GM21737 (cell line): ENCODE measurements around the gene FLT1.

Experiments used
- ATAC-seq: cut with Tn5 transposase; IDR thresholded peaks from one replicate; pipeline ENCODE4 v1.9.1; 2021; ENCODE audit warnings: mild to moderate bottlenecking, moderate library complexity; ENCODE audit not compliant: unreplicated experiment

Gene FLT1

GRCh38 chr13:28434926-28435325 lies 60.0 kb downstream of the FLT1 start:
- ATAC-seq, result no peak

GRCh38 chr13:28432816-28433560 lies 61.9 kb downstream of the FLT1 start:
- no peak for ATAC-seq

- ATAC-seq, result peak; percentile 91
Measured at GRCh38 chr13:28429685-28430290, 65.1 kb downstream of the FLT1 start.

DNA sequence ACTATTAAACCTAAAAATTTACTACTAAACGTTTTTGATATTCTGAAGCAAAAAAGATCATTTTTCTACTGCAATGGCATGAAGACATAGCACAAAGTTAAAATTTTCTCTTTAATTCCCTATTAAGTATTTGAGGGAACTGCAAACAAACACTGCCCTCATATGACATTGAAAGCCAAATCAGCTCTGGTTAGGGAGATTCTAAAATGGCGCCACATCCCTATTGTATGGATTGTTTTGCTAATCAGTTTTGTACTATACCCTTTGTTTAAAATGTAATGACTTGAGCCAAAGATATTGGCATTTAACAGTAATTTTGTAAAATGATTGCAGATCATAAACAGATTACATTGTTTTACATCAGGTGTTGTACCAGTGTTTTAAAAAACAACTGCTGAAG lies 65.8 kb downstream of the FLT1 start:
- ATAC-seq, result no peak

DNA sequence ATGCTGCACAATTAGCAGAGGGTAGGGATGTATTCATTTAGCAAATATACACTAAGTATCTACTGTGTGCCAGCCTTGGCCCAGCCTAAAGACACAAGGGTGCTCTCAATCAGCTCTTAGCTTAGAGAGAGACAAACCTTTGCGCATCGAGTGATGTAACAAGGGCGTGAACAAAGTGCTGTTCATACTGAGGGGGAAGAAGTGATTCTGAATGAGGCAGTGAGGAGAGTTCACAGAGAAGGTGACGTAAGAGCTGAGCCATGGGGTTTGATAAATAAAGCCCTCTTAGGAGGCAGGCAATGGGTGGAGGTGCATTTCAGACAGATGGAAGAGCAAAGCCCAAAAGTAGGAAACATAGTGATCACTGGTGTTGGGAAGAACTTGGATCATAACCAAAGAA lies 68.5 kb downstream of the FLT1 start:
- ATAC-seq, result no peak

- ATAC-seq, result no peak
Measured at GRCh38 chr13:28425793-28426192, 69.1 kb downstream of the FLT1 start.

GRCh38 chr13:28424541-28424940 lies 70.4 kb downstream of the FLT1 start:
- ATAC-seq, result no peak

- ATAC-seq, result peak; percentile 74
Measured at GRCh38 chr13:28423010-28423409, 71.9 kb downstream of the FLT1 start.

DNA sequence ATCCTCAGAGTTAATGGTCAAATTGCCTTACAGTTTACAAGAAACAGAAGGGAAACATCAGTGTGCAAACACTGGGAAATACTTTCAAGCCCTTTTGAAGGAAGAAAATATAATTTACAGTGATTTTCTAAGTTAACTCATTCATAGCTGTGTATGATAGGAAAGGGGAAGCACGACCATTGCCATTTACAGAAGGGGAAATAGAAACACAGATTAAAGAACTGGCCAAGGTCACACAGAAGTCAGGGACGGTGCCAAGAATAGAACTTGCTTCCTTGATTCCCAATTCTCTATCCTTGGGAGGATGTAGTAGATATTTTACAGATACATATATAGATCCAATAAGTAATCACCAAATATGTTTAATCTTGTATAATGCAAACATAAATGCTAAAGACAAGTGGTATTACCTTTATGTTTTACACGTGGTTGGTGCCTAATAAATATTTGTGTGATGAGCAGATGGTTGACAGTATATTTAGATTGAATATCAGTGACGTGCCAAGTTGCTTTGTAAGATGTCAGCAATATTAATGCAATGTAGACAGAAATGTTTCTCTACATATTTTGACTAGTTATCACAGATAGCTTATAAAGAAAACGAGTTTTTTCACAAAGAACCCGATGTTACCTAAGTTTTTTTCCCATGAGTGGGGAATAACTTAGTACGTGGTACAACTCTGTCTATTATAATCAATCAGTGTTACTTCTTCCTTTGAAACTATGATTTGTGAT lies 73.1 kb downstream of the FLT1 start:
- no peak for ATAC-seq

DNA sequence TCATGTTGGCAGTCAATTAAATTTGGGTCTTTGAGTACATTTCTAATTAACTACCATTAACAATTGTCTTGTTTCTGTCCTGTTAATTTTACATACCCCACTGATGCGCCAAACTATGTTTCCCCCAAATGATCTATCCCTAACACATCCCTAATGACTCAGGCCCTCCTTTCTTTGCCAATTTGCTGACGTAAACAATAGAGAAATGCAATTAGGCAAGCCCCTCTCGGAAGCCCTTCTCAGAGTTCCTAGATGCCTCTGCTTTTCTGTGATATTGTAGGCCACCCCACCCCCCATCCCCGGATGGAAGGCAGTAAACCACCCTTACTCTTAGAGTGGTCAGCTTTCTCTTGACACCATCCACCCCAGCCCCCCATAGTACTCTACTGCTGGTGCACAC lies 74.2 kb downstream of the FLT1 start:
- no peak for ATAC-seq

- ATAC-seq, result no peak
Measured at GRCh38 chr13:28415994-28416421, 78.9 kb downstream of the FLT1 start.

- ATAC-seq, result no peak
Measured at GRCh38 chr13:28413999-28414398, 80.9 kb downstream of the FLT1 start.

- no peak for ATAC-seq
Measured at GRCh38 chr13:28412981-28413380, 81.9 kb downstream of the FLT1 start.

DNA sequence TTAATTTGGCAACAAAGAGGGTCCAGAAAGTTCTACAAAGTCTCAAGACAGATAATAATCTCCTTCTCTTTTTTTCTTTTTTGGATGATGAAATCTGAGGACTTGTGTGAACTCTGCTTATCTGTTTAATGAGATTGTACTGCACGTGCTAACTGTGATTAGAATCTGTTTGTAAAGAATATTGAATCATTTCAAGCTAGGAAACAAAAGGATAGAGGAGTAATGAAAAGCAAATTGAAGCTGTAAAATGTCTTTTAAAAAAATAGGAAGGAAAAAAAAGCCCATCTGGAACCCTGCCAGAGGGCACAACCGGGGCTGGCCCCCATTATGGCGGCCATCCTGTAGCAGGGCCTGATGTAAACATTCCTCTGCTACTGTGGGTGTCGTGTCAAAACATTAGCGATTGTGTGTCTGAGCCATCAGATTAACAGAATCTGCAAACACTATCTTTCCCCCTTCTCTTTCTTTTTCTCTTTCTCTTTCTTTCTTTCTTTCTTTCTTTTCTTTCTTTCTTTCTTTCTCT lies 83.0 kb downstream of the FLT1 start:
- no peak for ATAC-seq

- no peak for ATAC-seq
Measured at GRCh38 chr13:28410096-28410495, 84.8 kb downstream of the FLT1 start.

GRCh38 chr13:28409648-28410047 lies 85.3 kb downstream of the FLT1 start:
- ATAC-seq, result no peak

DNA sequence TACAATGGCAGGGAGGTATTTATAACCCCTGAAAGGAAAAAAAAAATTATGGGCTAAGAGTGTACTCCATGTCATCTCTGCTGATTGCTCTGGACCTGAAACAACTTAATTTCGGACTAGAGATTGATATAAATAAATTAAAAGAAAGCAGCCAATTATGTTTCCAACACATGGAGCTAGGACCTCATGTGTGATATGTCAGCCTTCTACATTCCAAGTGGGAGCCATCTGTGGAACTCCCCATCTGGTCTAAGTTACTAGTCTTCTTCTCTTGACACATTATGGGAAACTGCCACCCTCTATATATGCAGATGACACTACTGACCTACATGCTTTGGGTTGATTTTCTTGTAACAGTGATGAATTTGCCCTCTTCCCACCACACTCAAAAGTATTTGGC lies 86.1 kb downstream of the FLT1 start:
- ATAC-seq, result no peak

- no peak for ATAC-seq
Measured at GRCh38 chr13:28408235-28408848, 86.6 kb downstream of the FLT1 start.

DNA sequence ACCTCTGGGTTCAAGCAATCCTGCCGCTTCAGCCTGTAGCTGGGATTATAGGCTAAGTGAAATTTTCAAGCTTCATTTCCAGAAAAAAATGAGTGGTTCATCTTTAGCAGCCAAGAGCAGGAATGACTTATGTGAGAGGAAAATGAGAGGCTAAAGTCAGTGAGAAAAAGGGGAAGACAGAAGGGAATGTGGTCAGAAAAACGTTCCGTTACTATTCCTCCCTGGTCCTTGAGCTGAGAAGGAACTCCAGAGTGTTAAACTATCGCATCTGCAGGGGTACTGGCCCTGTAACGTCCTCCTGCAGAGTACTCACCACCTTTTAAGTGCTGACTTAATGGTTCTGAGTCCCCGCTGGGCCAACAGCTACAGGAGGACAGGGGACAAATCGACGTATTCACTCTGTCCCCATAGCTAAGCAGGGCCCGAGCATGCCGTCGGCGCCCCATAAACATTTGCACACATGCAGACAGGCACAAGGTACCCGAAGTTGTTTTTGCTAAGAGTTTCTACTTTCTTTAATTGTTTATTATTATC lies 88.1 kb downstream of the FLT1 start:
- ATAC-seq, result no peak

- no peak for ATAC-seq
Measured at GRCh38 chr13:28402057-28402381, 92.9 kb downstream of the FLT1 start.
